HEK293 (cell line): ENCODE results near the gene RNF212.

Source experiments
- CTCF ChIA-PET: fragments of 350-600 bp; formaldehyde crosslinking; extraction: SDS; loops from one replicate; lab custom pipeline; 2021; ENCODE audit warnings: antibody characterized with exemption; lab: Yijun Ruan, JAX
- POLR2A ChIA-PET: fragments of 300-600 bp; formaldehyde crosslinking; extraction: SDS; loops from one replicate; lab custom pipeline; 2020; ENCODE audit warnings: antibody characterized with exemption, inconsistent platforms; lab: Yijun Ruan, JAX
- H3K27ac ChIP-seq: fragments of 200-500 bp; sonication (Bioruptor generic); 2 replicates; pipeline ENCODE4 v1.5.1; 2014; ENCODE audit warnings: low read depth, low read length, control low read depth, inconsistent platforms; ENCODE audit errors: extremely low read depth
- H3K36me3 ChIP-seq, 2 experiments: fragments of 200-500 bp in 1 of 2; sonication (Bioruptor generic) in 1 of 2; 1 replicate in 1 of 2; 2 replicates in 1 of 2; pipeline ENCODE4 v1.5.1; 2014 to 2017; ENCODE audit warnings: inconsistent platforms in 2 of 2, low read length in 2 of 2; ENCODE audit not compliant: control insufficient read depth in 2 of 2, insufficient read depth in 1 of 2
- H3K4me1 ChIP-seq: fragments of 200-500 bp; sonication (Bioruptor generic); 2 replicates; pipeline ENCODE4 v1.5.1; 2014; ENCODE audit warnings: mild to moderate bottlenecking, low read length, inconsistent platforms; ENCODE audit not compliant: control insufficient read depth, insufficient read depth
- H3K4me3 ChIP-seq: 2 replicates; pipeline ENCODE4 v1.5.1; 2011; ENCODE audit warnings: low read depth, mild to moderate bottlenecking, control low read depth, low read length, moderate library complexity
- H3K9me3 ChIP-seq: fragments of 200-500 bp; sonication (Bioruptor generic); 2 replicates; pipeline ENCODE4 v1.5.1; 2014; ENCODE audit warnings: low read depth, low read length, inconsistent platforms; ENCODE audit not compliant: control insufficient read depth, insufficient read depth
- EGR2 ChIP-seq: fragments of 450-650 bp; formaldehyde crosslinking; IDR thresholded peaks from 2 replicates; pipeline ENCODE4 v1.5.1; 2016; ENCODE audit warnings: low read depth, missing biosample characterization, missing genetic modification characterization
- GFI1B ChIP-seq: fragments of 450-650 bp; formaldehyde crosslinking; IDR thresholded peaks from 2 replicates; pipeline ENCODE4 v1.5.1; 2016; ENCODE audit warnings: missing biosample characterization, missing genetic modification characterization
- KLF1 ChIP-seq: fragments of 450-650 bp; formaldehyde crosslinking; IDR thresholded peaks from 2 replicates; pipeline ENCODE4 v1.5.1; 2016; ENCODE audit warnings: missing biosample characterization, missing genetic modification characterization
- KLF8 ChIP-seq: fragments of 450-650 bp; formaldehyde crosslinking; IDR thresholded peaks from 2 replicates; pipeline ENCODE4 v1.5.1; 2016; ENCODE audit warnings: missing biosample characterization, missing genetic modification characterization
- OSR2 ChIP-seq: fragments of 450-650 bp; formaldehyde crosslinking; IDR thresholded peaks from 2 replicates; pipeline ENCODE4 v1.5.1; 2016; ENCODE audit warnings: missing biosample characterization, missing genetic modification characterization
- SETDB1 ChIP-seq: IDR thresholded peaks from one replicate; pipeline ENCODE4 v1.6.1; 2017; ENCODE audit warnings: mild to moderate bottlenecking, low read length, moderate library complexity, mixed read lengths; ENCODE audit not compliant: insufficient read length
- ZBTB1 ChIP-seq: fragments of 450-650 bp; formaldehyde crosslinking; IDR thresholded peaks from 2 replicates; pipeline ENCODE4 v1.5.1; 2016; ENCODE audit warnings: missing biosample characterization, missing genetic modification characterization
- ZBTB48 ChIP-seq: fragments of 450-650 bp; formaldehyde crosslinking; IDR thresholded peaks from 2 replicates; pipeline ENCODE4 v1.5.1; 2016; ENCODE audit warnings: missing biosample characterization, missing genetic modification characterization
- ZFHX2 ChIP-seq: fragments of 450-650 bp; formaldehyde crosslinking; conservative IDR thresholded peaks from 2 replicates; pipeline ENCODE4 v1.5.1; 2016; ENCODE audit warnings: missing biosample characterization, missing genetic modification characterization
- ZFP37 ChIP-seq: fragments of 450-650 bp; formaldehyde crosslinking; IDR thresholded peaks from 2 replicates; pipeline ENCODE4 v1.5.1; 2016; ENCODE audit warnings: missing biosample characterization, missing genetic modification characterization
- ZIC2 ChIP-seq: fragments of 450-650 bp; formaldehyde crosslinking; IDR thresholded peaks from 2 replicates; pipeline ENCODE4 v1.5.1; 2016; ENCODE audit warnings: missing biosample characterization, missing genetic modification characterization
- ZNF112 ChIP-seq: fragments of 450-650 bp; formaldehyde crosslinking; IDR thresholded peaks from 2 replicates; pipeline ENCODE4 v1.5.0; 2017; ENCODE audit warnings: missing biosample characterization, missing genetic modification characterization
- ZNF121 ChIP-seq: fragments of 450-650 bp; formaldehyde crosslinking; IDR thresholded peaks from 2 replicates; pipeline ENCODE4 v1.5.1; 2016; ENCODE audit warnings: missing biosample characterization, missing genetic modification characterization
- ZNF140 ChIP-seq: fragments of 450-650 bp; formaldehyde crosslinking; IDR thresholded peaks from 2 replicates; pipeline ENCODE4 v1.5.1; 2016; ENCODE audit warnings: missing biosample characterization, missing genetic modification characterization
- ZNF169 ChIP-seq: fragments of 450-650 bp; formaldehyde crosslinking; IDR thresholded peaks from 2 replicates; pipeline ENCODE4 v1.5.1; 2016; ENCODE audit warnings: missing biosample characterization, missing genetic modification characterization
- ZNF24 ChIP-seq: fragments of 450-650 bp; formaldehyde crosslinking; IDR thresholded peaks from 2 replicates; pipeline ENCODE4 v1.5.1; 2016; ENCODE audit warnings: missing biosample characterization, missing genetic modification characterization
- ZNF248 ChIP-seq: fragments of 450-650 bp; formaldehyde crosslinking; IDR thresholded peaks from 2 replicates; pipeline ENCODE4 v1.5.1; 2017; ENCODE audit warnings: missing biosample characterization, missing genetic modification characterization
- ZNF274 ChIP-seq, 2 experiments: fragments of 200-500 bp in 1 of 2; fragments of 450-650 bp in 1 of 2; sonication (Bioruptor generic) in 1 of 2; formaldehyde crosslinking in 1 of 2; IDR thresholded peaks; 2 replicates each; pipeline versions ENCODE4 v1.5.1 to v1.6.1; 2014 to 2016; ENCODE audit warnings: borderline replicate concordance in 1 of 2, inconsistent platforms in 1 of 2, low read length in 1 of 2, missing biosample characterization in 1 of 2, missing genetic modification characterization in 1 of 2
- ZNF324 ChIP-seq: fragments of 450-650 bp; formaldehyde crosslinking; IDR thresholded peaks from 2 replicates; pipeline ENCODE4 v1.5.1; 2016; ENCODE audit warnings: missing biosample characterization, missing genetic modification characterization
- ZNF600 ChIP-seq: fragments of 450-650 bp; formaldehyde crosslinking; IDR thresholded peaks from 2 replicates; pipeline ENCODE4 v1.5.1; 2016; ENCODE audit warnings: missing biosample characterization, missing genetic modification characterization
- ZNF621 ChIP-seq: fragments of 450-650 bp; formaldehyde crosslinking; IDR thresholded peaks from 2 replicates; pipeline ENCODE4 v1.5.1; 2017; ENCODE audit warnings: missing biosample characterization, missing genetic modification characterization
- ZNF747 ChIP-seq: fragments of 450-650 bp; formaldehyde crosslinking; IDR thresholded peaks from 2 replicates; pipeline ENCODE4 v1.5.1; 2016; ENCODE audit warnings: missing biosample characterization, missing genetic modification characterization
- ZNF768 ChIP-seq: fragments of 450-650 bp; formaldehyde crosslinking; IDR thresholded peaks from 2 replicates; pipeline ENCODE4 v1.5.1; 2018; ENCODE audit warnings: missing biosample characterization, mild to moderate bottlenecking, missing genetic modification characterization
- TF ChIP-seq, protein P1 (sequence below): fragments of 450-650 bp; formaldehyde crosslinking; IDR thresholded peaks from 2 replicates; pipeline ENCODE4 v1.5.1; 2016; ENCODE audit warnings: missing biosample characterization, missing genetic modification characterization
- TF ChIP-seq, protein P2 (sequence below): fragments of 450-650 bp; formaldehyde crosslinking; IDR thresholded peaks from 2 replicates; pipeline ENCODE4 v1.5.1; 2016; ENCODE audit warnings: missing biosample characterization, missing genetic modification characterization
- TF ChIP-seq, protein P3 (sequence below): fragments of 450-650 bp; formaldehyde crosslinking; conservative IDR thresholded peaks from 2 replicates; pipeline ENCODE4 v1.5.1; 2016; ENCODE audit warnings: low read depth, missing biosample characterization, missing genetic modification characterization
- TF ChIP-seq, protein P4 (sequence below): fragments of 450-650 bp; formaldehyde crosslinking; IDR thresholded peaks from 2 replicates; pipeline ENCODE4 v1.5.0; 2017; ENCODE audit warnings: missing biosample characterization, missing genetic modification characterization, borderline replicate concordance
- TF ChIP-seq, protein P5 (sequence below): fragments of 450-650 bp; formaldehyde crosslinking; IDR thresholded peaks from 2 replicates; pipeline ENCODE4 v1.5.1; 2016; ENCODE audit warnings: missing biosample characterization, missing genetic modification characterization

The RNF212 gene

DNA sequence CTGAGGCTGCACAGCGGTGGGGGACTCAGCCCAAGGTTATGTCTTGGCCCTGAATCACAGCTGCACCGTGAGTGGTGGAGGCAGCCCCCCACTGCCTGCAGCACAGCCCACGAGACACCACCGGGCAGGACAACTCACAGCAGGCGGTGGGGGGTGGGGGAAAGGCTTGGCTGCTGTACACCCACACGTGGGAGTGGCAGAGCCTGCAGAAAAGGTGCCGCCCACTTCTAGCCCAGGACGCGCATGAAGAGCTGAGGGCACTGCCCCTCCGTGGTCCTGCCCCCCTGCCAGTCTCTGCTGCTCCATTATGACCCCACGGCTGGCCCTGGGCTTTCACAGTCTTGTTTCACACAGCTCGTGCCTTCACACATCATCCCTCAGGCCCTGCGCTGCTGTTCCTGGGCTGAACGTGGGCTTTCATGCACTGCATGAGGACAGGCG lies 61.1 kb downstream of the RNF212 start:
- Histone ChIP-seq H3K4me3 (no peak overlapping the region), H3K36me3 (no peaks in the 10 kb centered on the region), H3K4me1 (no peaks in the 10 kb centered on the region), H3K9me3 (no peaks in the 10 kb centered on the region), H3K27ac (no peak overlapping the region)
- ChIA-PET CTCF (interaction anchor here (0.6 kb wide), 1 partner anchor 336 kb away, joined by 9 read pairs; no protein-coding TSS in a partner anchor), POLR2A (no interaction called here)
- TF ChIP-seq, protein P1, sequence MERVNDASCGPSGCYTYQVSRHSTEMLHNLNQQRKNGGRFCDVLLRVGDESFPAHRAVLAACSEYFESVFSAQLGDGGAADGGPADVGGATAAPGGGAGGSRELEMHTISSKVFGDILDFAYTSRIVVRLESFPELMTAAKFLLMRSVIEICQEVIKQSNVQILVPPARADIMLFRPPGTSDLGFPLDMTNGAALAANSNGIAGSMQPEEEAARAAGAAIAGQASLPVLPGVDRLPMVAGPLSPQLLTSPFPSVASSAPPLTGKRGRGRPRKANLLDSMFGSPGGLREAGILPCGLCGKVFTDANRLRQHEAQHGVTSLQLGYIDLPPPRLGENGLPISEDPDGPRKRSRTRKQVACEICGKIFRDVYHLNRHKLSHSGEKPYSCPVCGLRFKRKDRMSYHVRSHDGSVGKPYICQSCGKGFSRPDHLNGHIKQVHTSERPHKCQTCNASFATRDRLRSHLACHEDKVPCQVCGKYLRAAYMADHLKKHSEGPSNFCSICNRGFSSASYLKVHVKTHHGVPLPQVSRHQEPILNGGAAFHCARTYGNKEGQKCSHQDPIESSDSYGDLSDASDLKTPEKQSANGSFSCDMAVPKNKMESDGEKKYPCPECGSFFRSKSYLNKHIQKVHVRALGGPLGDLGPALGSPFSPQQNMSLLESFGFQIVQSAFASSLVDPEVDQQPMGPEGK (tag by site-specific recombination): no peak
- TF ChIP-seq ZIC2 (peak; percentile 33), ZNF140 (tag by site-specific recombination) (no peak), ZNF121 (tag by site-specific recombination) (no peak), EGR2 (tag by site-specific recombination) (peak; percentile 77), ZFP37 (no peak), ZNF112 (no peak), ZNF324 (tag by site-specific recombination) (no peak), ZNF169 (tag by site-specific recombination) (no peak), ZFHX2 (peak; percentile 77), ZNF248 (no peak), ZBTB1 (no peak), SETDB1 (no peak), ZNF621 (tag by site-specific recombination) (no peak), ZNF600 (tag by site-specific recombination) (no peak), KLF8 (tag by site-specific recombination) (no peak), ZNF274 (IDR thresholded peaks at IDR 0.05; ENCODE audit: low read length) (no peak), ZNF274 (tag by site-specific recombination; IDR thresholded peaks at IDR 0.05; ENCODE audit: borderline replicate concordance) (no peak), ZNF747 (no peak), OSR2 (tag by site-specific recombination) (no peak), ZBTB48 (tag by site-specific recombination) (no peak), ZNF24 (no peak), GFI1B (no peak), KLF1 (0 out of 2 replicates have a peak, but pooled peaks have one; percentile 14), ZNF768 (tag by site-specific recombination) (no peak)
- TF ChIP-seq, protein P2, sequence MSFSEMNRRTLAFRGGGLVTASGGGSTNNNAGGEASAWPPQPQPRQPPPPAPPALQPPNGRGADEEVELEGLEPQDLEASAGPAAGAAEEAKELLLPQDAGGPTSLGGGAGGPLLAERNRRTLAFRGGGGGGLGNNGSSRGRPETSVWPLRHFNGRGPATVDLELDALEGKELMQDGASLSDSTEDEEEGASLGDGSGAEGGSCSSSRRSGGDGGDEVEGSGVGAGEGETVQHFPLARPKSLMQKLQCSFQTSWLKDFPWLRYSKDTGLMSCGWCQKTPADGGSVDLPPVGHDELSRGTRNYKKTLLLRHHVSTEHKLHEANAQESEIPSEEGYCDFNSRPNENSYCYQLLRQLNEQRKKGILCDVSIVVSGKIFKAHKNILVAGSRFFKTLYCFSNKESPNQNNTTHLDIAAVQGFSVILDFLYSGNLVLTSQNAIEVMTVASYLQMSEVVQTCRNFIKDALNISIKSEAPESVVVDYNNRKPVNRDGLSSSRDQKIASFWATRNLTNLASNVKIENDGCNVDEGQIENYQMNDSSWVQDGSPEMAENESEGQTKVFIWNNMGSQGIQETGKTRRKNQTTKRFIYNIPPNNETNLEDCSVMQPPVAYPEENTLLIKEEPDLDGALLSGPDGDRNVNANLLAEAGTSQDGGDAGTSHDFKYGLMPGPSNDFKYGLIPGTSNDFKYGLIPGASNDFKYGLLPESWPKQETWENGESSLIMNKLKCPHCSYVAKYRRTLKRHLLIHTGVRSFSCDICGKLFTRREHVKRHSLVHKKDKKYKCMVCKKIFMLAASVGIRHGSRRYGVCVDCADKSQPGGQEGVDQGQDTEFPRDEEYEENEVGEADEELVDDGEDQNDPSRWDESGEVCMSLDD (tag by site-specific recombination): no peak
- TF ChIP-seq, protein P3, sequence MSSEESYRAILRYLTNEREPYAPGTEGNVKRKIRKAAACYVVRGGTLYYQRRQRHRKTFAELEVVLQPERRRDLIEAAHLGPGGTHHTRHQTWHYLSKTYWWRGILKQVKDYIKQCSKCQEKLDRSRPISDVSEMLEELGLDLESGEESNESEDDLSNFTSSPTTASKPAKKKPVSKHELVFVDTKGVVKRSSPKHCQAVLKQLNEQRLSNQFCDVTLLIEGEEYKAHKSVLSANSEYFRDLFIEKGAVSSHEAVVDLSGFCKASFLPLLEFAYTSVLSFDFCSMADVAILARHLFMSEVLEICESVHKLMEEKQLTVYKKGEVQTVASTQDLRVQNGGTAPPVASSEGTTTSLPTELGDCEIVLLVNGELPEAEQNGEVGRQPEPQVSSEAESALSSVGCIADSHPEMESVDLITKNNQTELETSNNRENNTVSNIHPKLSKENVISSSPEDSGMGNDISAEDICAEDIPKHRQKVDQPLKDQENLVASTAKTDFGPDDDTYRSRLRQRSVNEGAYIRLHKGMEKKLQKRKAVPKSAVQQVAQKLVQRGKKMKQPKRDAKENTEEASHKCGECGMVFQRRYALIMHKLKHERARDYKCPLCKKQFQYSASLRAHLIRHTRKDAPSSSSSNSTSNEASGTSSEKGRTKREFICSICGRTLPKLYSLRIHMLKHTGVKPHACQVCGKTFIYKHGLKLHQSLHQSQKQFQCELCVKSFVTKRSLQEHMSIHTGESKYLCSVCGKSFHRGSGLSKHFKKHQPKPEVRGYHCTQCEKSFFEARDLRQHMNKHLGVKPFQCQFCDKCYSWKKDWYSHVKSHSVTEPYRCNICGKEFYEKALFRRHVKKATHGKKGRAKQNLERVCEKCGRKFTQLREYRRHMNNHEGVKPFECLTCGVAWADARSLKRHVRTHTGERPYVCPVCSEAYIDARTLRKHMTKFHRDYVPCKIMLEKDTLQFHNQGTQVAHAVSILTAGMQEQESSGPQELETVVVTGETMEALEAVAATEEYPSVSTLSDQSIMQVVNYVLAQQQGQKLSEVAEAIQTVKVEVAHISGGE (tag by site-specific recombination): no peak
- TF ChIP-seq, protein P4, sequence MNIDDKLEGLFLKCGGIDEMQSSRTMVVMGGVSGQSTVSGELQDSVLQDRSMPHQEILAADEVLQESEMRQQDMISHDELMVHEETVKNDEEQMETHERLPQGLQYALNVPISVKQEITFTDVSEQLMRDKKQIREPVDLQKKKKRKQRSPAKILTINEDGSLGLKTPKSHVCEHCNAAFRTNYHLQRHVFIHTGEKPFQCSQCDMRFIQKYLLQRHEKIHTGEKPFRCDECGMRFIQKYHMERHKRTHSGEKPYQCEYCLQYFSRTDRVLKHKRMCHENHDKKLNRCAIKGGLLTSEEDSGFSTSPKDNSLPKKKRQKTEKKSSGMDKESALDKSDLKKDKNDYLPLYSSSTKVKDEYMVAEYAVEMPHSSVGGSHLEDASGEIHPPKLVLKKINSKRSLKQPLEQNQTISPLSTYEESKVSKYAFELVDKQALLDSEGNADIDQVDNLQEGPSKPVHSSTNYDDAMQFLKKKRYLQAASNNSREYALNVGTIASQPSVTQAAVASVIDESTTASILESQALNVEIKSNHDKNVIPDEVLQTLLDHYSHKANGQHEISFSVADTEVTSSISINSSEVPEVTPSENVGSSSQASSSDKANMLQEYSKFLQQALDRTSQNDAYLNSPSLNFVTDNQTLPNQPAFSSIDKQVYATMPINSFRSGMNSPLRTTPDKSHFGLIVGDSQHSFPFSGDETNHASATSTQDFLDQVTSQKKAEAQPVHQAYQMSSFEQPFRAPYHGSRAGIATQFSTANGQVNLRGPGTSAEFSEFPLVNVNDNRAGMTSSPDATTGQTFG: no peak
- TF ChIP-seq, protein P5, sequence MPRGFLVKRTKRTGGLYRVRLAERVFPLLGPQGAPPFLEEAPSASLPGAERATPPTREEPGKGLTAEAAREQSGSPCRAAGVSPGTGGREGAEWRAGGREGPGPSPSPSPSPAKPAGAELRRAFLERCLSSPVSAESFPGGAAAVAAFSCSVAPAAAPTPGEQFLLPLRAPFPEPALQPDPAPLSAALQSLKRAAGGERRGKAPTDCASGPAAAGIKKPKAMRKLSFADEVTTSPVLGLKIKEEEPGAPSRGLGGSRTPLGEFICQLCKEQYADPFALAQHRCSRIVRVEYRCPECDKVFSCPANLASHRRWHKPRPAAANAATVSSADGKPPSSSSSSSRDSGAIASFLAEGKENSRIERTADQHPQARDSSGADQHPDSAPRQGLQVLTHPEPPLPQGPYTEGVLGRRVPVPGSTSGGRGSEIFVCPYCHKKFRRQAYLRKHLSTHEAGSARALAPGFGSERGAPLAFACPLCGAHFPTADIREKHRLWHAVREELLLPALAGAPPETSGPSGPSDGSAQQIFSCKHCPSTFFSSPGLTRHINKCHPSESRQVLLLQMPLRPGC: no peak
